ENCODE measurements around the gene SUSD6. TPM values are rescaled to one million over a fixed set of nuclear protein-coding genes. Genes with fewer than 3 reads are reported as not detected.
"Not testable (repeated sequence)": the region's sequence is repeated elsewhere in the genome, so short reads cannot be mapped to it uniquely, and the experiment has no call there.

Gene SUSD6
- total and polyA plus RNA-seq, 2 experiments from 2014 or later = 2.8 to 3.4 TPM

DNA sequence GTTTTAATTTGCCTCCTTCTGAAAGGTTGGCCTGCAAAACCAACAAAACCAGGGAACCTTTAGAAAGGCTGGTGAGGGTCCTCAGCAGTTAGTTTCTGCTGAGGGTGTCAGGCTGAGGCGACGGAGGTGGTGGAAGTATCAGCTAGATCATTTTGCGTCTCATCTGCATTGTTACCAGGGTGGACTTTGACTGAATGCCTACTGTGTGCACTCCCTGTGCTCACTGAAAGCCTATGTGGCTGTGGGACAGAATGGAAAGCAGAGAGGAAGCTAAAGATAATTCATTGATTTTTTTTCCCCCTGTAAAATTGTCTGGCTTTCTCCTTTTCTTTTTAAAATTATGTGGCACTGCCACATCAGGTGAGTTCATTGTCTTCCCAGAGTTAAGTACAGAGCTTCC, 87.2 kb downstream of the SUSD6 start (continued):
- TF ChIP-seq, protein P1, sequence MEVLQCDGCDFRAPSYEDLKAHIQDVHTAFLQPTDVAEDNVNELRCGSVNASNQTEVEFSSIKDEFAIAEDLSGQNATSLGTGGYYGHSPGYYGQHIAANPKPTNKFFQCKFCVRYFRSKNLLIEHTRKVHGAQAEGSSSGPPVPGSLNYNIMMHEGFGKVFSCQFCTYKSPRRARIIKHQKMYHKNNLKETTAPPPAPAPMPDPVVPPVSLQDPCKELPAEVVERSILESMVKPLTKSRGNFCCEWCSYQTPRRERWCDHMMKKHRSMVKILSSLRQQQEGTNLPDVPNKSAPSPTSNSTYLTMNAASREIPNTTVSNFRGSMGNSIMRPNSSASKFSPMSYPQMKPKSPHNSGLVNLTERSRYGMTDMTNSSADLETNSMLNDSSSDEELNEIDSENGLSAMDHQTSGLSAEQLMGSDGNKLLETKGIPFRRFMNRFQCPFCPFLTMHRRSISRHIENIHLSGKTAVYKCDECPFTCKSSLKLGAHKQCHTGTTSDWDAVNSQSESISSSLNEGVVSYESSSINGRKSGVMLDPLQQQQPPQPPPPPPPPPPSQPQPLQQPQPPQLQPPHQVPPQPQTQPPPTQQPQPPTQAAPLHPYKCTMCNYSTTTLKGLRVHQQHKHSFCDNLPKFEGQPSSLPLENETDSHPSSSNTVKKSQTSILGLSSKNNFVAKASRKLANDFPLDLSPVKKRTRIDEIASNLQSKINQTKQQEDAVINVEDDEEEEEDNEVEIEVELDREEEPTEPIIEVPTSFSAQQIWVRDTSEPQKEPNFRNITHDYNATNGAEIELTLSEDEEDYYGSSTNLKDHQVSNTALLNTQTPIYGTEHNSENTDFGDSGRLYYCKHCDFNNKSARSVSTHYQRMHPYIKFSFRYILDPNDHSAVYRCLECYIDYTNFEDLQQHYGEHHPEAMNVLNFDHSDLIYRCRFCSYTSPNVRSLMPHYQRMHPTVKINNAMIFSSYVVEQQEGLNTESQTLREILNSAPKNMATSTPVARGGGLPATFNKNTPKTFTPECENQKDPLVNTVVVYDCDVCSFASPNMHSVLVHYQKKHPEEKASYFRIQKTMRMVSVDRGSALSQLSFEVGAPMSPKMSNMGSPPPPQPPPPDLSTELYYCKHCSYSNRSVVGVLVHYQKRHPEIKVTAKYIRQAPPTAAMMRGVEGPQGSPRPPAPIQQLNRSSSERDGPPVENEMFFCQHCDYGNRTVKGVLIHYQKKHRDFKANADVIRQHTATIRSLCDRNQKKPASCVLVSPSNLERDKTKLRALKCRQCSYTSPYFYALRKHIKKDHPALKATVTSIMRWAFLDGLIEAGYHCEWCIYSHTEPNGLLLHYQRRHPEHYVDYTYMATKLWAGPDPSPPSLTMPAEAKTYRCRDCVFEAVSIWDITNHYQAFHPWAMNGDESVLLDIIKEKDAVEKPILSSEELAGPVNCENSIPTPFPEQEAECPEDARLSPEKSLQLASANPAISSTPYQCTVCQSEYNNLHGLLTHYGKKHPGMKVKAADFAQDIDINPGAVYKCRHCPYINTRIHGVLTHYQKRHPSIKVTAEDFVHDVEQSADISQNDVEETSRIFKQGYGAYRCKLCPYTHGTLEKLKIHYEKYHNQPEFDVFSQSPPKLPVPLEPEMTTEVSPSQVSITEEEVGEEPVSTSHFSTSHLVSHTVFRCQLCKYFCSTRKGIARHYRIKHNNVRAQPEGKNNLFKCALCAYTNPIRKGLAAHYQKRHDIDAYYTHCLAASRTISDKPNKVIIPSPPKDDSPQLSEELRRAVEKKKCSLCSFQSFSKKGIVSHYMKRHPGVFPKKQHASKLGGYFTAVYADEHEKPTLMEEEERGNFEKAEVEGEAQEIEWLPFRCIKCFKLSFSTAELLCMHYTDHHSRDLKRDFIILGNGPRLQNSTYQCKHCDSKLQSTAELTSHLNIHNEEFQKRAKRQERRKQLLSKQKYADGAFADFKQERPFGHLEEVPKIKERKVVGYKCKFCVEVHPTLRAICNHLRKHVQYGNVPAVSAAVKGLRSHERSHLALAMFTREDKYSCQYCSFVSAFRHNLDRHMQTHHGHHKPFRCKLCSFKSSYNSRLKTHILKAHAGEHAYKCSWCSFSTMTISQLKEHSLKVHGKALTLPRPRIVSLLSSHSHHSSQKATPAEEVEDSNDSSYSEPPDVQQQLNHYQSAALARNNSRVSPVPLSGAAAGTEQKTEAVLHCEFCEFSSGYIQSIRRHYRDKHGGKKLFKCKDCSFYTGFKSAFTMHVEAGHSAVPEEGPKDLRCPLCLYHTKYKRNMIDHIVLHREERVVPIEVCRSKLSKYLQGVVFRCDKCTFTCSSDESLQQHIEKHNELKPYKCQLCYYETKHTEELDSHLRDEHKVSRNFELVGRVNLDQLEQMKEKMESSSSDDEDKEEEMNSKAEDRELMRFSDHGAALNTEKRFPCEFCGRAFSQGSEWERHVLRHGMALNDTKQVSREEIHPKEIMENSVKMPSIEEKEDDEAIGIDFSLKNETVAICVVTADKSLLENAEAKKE (CRISPR knock-in tag; IDR thresholded peaks at IDR 0.05) = no peak

DNA sequence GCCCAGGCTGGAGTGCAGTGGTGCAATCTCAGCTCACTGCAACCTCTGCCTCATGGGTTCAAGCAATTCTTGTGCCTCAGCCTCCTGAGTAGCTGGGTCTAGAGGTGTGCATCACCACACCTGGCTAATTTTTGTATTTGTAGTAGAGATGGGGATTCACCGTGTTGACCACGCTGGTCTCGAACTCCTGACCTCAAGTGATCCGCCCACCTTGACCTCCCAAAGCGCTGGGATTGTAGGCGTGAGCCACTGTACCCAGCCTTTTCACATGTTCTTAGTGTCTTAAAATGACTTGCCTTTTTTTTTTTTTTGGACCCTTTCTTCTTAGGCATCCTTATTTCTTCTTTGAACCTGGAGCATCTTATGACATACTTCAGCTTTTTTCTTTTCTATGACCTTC, 87.8 kb downstream of the SUSD6 start:
- peaks cover 35% of the 10 kb centered on the region for H3K4me1 ChIP-seq (ENCODE audit: insufficient read depth)
- H3K4me3 Mint-ChIP-seq; DNase-seq (ENCODE audit: low spot score); H3F3A ChIP-seq (replicated peaks; ENCODE audit: low read depth); H3K27me3 ChIP-seq (ENCODE audit: insufficient read depth); ATAC-seq; H3K4me3 ChIP-seq; H2AFZ ChIP-seq; H3K27me3 Mint-ChIP-seq (ENCODE audit: insufficient read depth, low read depth, poor library complexity); H3K79me2 ChIP-seq (replicated peaks; ENCODE audit: insufficient read depth); H3K9me3 Mint-ChIP-seq; H3K4me2 ChIP-seq; H3K36me3 Mint-ChIP-seq (ENCODE audit: low read depth); H3K36me3 ChIP-seq (ENCODE audit: insufficient read depth); H3K27ac Mint-ChIP-seq; H3K27ac ChIP-seq (ENCODE audit: low read depth); H4K20me1 ChIP-seq (replicated peaks; ENCODE audit: insufficient read depth); H3K9me2 ChIP-seq (ENCODE audit: insufficient read depth): not testable (repeated sequence)
- H3K4me1 Mint-ChIP-seq = peaks cover 52% of the 10 kb centered on the region

DNA sequence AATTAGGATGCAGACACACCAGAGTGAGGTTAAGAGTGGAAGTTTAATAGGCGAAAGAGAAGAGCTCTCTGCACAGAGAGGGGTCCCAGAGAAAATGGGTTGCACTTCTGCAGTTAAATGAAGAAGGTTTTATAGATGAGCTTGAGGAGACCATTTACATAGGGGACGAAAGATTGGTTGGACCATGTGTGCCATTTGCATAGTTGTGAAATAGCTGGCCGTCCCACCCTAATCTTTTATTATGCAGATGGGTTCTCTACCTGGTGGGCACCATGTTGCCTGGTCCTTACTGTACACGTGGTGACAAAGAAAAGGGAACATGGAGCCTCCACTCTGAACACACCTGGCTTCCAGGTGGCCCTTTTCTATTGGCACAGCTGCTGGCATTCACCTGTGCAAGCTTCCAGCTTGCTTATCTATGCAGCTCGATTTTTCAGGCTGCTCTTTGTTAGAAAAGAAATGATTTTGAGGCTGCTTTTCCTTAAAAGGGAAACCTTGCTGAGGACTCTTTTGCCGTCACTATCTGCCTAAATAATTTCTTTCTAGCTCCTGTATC, 88.4 kb downstream of the SUSD6 start:
- Histone ChIP-seq H3K27ac (ENCODE audit: low read depth) (no peak overlapping the region), H3K36me3 (ENCODE audit: insufficient read depth) (no peaks in the 10 kb centered on the region), H4K20me1 (replicated peaks; ENCODE audit: insufficient read depth) (no peaks in the 10 kb centered on the region), H3K4me3 (no peak overlapping the region), H3K27me3 (ENCODE audit: insufficient read depth) (no peaks in the 10 kb centered on the region), H3K79me2 (replicated peaks; ENCODE audit: insufficient read depth) (no peaks in the 10 kb centered on the region), H2AFZ (no peak overlapping the region), H3K4me1 (ENCODE audit: insufficient read depth) (peaks cover 31% of the 10 kb centered on the region), H3K4me2 (no peak overlapping the region), H3K9me2 (ENCODE audit: insufficient read depth) (no peaks in the 10 kb centered on the region), H3F3A (replicated peaks; ENCODE audit: low read depth) (no peaks in the 10 kb centered on the region)
- Mint-ChIP-seq H3K9me3 (no peaks in the 10 kb centered on the region), H3K27ac (no peak overlapping the region), H3K4me3 (no peak overlapping the region), H3K27me3 (ENCODE audit: insufficient read depth, low read depth, poor library complexity) (peaks cover 7% of the 10 kb centered on the region), H3K4me1 (peaks cover 48% of the 10 kb centered on the region), H3K36me3 (ENCODE audit: low read depth) (no peaks in the 10 kb centered on the region)
- ATAC-seq (no peak), DNase-seq (ENCODE audit: low spot score) (no peak)
- TF ChIP-seq EZH2 (IDR thresholded peaks at IDR 0.05; ENCODE audit: low read depth, unreplicated experiment) = no peak
- TF ChIP-seq JUNB (IDR thresholded peaks at IDR 0.05; ENCODE audit: unreplicated experiment) = no peak
- TF ChIP-seq STAT1 (IDR thresholded peaks at IDR 0.05; ENCODE audit: unreplicated experiment) = no peak
- no peak for TF ChIP-seq CREB1 (CRISPR knock-in tag; IDR thresholded peaks at IDR 0.05; ENCODE audit: low read depth)
- no peak for TF ChIP-seq ZNF114 (CRISPR knock-in tag; IDR thresholded peaks at IDR 0.05)
- TF ChIP-seq EZH2phosphoT487 (IDR thresholded peaks at IDR 0.05; ENCODE audit: unreplicated experiment) = no peak

Measured in GM23338 (cell line).